ENCODE results near the gene MSANTD7. TPM values are rescaled to one million over a fixed set of nuclear protein-coding genes. Genes with fewer than 3 reads are reported as not detected.

MSANTD7 gene
- total RNA-seq, 1 experiment from 2014 or later, result 23.1 TPM

- Histone ChIP-seq H3K9ac (ENCODE audit: extremely low read depth, insufficient read length, low read length) (no peak overlapping the region), H4K91ac (ENCODE audit: insufficient read length, low read depth, low read length) (no peak overlapping the region), H3K79me1 (ENCODE audit: insufficient read depth, low read depth, low read length, poor library complexity, severe bottlenecking) (no peaks in the 10 kb centered on the region), H2AK5ac (ENCODE audit: insufficient read length, low read length) (no peak overlapping the region), H2BK12ac (ENCODE audit: insufficient read length, low read depth, low read length) (no peak overlapping the region), H3K23ac (ENCODE audit: insufficient read length, low read depth, low read length) (no peak overlapping the region), H3K14ac (ENCODE audit: insufficient read depth, low read length) (no peak overlapping the region), H4K5ac (ENCODE audit: insufficient read length, low read depth, low read length) (no peak overlapping the region), H3K56ac (ENCODE audit: insufficient read length, low read depth, low read length) (no peak overlapping the region), H2BK15ac (ENCODE audit: low read depth, low read length) (no peak overlapping the region), H3K4me1 (ENCODE audit: insufficient read depth, low read length) (no peaks in the 10 kb centered on the region), H4K20me1 (ENCODE audit: control insufficient read depth, insufficient read depth, insufficient read length) (no peaks in the 10 kb centered on the region), H3K79me2 (ENCODE audit: insufficient read depth, low read length) (no peaks in the 10 kb centered on the region), H2BK5ac (ENCODE audit: insufficient read length, low read length) (no peak overlapping the region), H4K8ac (replicated peaks; ENCODE audit: insufficient read length, low read depth, low read length) (no peak overlapping the region), H3K18ac (ENCODE audit: insufficient read length, low read depth, low read length) (no peak overlapping the region), H3K4me2 (ENCODE audit: insufficient read depth, insufficient read length, low read length) (no peak overlapping the region), H3K27me3 (ENCODE audit: insufficient read depth, low read length) (no peaks in the 10 kb centered on the region), H2BK120ac (ENCODE audit: low read depth, low read length, poor library complexity, severe bottlenecking) (no peak overlapping the region), H2BK20ac (ENCODE audit: low read depth, low read length, poor library complexity, severe bottlenecking) (no peak overlapping the region), H3K23me2 (ENCODE audit: insufficient read length, low read depth, low read length, poor library complexity, severe bottlenecking) (no peaks in the 10 kb centered on the region), H3K27ac (ENCODE audit: insufficient read length, low read depth, low read length) (no peak overlapping the region), H3K9me3 (ENCODE audit: control insufficient read depth, low read depth, low read length) (no peaks in the 10 kb centered on the region), H3T11ph (ENCODE audit: low read length) (no peak overlapping the region), H2AFZ (ENCODE audit: low read length) (no peak overlapping the region), H3K4ac (ENCODE audit: low read depth, low read length) (no peak overlapping the region)
- no CpG with 5 or more reads among the region's 2 CpGs for WGBS (ENCODE audit: extremely low coverage, insufficient read length, low lambda C conversion rate)
- Mint-ChIP-seq H3K9me3 (no peaks in the 10 kb centered on the region), H3K36me3 (ENCODE audit: insufficient read depth in 1 of 3, low read depth in 3 of 3) (peaks cover 25 to 60% (median 57%) of the 10 kb centered on the region in 3 experiments; a peak in 6 of 7 replicates), H3K27ac (no peak overlapping the region), H3K4me1 (no peaks in the 10 kb centered on the region), H3K27me3 (ENCODE audit: low read depth) (no peaks in the 10 kb centered on the region; the same call in 1 of the 2 replicates), H3K4me3 (no peak overlapping the region)
- no peak for DNase-seq
- no peak for TF ChIP-seq CTCF (conservative IDR thresholded peaks at IDR 0.05)
Observed at GRCh38 chr10:14844948-14845347, 6.8 kb downstream of the MSANTD7 start.
